NCI-H2171 (cell line): Measurements from ENCODE around the gene ZFP36L2.
A peak's percentile ranks its signal among the peaks of the same experiment; 100 is the strongest.

Experiments used
- DNase-seq: peaks from one replicate; lab custom pipeline; 2025; lab: John Stamatoyannopoulos, UW

Gene ZFP36L2

GRCh38 chr2:43223521-43224001 is 2.8 kb downstream of the ZFP36L2 start:
- DNase-seq = no peak

GRCh38 chr2:43222475-43223309 is 3.7 kb downstream of the ZFP36L2 start:
- DNase-seq = no peak

- peak; percentile 53 for DNase-seq
Observed at GRCh38 chr2:43221763-43222474, 4.5 kb downstream of the ZFP36L2 start.

GRCh38 chr2:43221124-43221762 is 5.2 kb downstream of the ZFP36L2 start:
- peak; percentile 76 for DNase-seq

- no peak for DNase-seq
Observed at GRCh38 chr2:43220760-43221123, 5.7 kb downstream of the ZFP36L2 start.

GRCh38 chr2:43220229-43220751 is 6.1 kb downstream of the ZFP36L2 start:
- no peak for DNase-seq

- DNase-seq = no peak
Observed at GRCh38 chr2:43219383-43220228, 6.8 kb downstream of the ZFP36L2 start.

- DNase-seq = no peak
Observed at GRCh38 chr2:43218702-43219382, 7.6 kb downstream of the ZFP36L2 start.

GRCh38 chr2:43218155-43218701 is 8.2 kb downstream of the ZFP36L2 start:
- no peak for DNase-seq

GRCh38 chr2:43217228-43218154 is 8.9 kb downstream of the ZFP36L2 start:
- DNase-seq = peak; percentile 25

GRCh38 chr2:43216629-43217028 is 9.8 kb downstream of the ZFP36L2 start:
- DNase-seq = no peak

GRCh38 chr2:43215673-43216255 is 10.6 kb downstream of the ZFP36L2 start:
- DNase-seq = no peak

GRCh38 chr2:43214253-43214652 is 12.2 kb downstream of the ZFP36L2 start:
- no peak for DNase-seq

- DNase-seq = no peak
Observed at GRCh38 chr2:43212931-43213330, 13.5 kb downstream of the ZFP36L2 start.

- DNase-seq = no peak
Observed at GRCh38 chr2:43212216-43212835, 14.1 kb downstream of the ZFP36L2 start.

- DNase-seq = no peak
Observed at GRCh38 chr2:43210467-43211303, 15.7 kb downstream of the ZFP36L2 start.

GRCh38 chr2:43210125-43210466 is 16.3 kb downstream of the ZFP36L2 start:
- no peak for DNase-seq

- no peak for DNase-seq
Observed at GRCh38 chr2:43209204-43209717, 17.1 kb downstream of the ZFP36L2 start.
